Gastrocnemius medialis (tissue), 4 donors: ENCODE data around the gene DKKL1.

Experiments used
- POLR2A ChIP-seq, 2 donors: fragments of 450-650 bp; IDR thresholded peaks; one replicate each; pipeline ENCODE4 v1.6.1; 2017; ENCODE audit warnings: antibody characterized with exemption in 2 of 2, mild to moderate bottlenecking in 2 of 2, moderate library complexity in 2 of 2
- TF ChIP-seq, protein P1 (sequence below), 5 experiments: fragments of 450-650 bp in 3 of 5; fragments of 200-600 bp in 2 of 5; sonication (generic) in 2 of 5; IDR thresholded peaks in 4 of 5; conservative IDR thresholded peaks in 1 of 5; 1 replicate in 4 of 5; 2 replicates in 1 of 5; pipeline ENCODE4 v1.5.1; 2016 to 2019; ENCODE audit warnings: antibody characterized with exemption in 5 of 5, mild to moderate bottlenecking in 3 of 5, moderate library complexity in 3 of 5

DNA sequence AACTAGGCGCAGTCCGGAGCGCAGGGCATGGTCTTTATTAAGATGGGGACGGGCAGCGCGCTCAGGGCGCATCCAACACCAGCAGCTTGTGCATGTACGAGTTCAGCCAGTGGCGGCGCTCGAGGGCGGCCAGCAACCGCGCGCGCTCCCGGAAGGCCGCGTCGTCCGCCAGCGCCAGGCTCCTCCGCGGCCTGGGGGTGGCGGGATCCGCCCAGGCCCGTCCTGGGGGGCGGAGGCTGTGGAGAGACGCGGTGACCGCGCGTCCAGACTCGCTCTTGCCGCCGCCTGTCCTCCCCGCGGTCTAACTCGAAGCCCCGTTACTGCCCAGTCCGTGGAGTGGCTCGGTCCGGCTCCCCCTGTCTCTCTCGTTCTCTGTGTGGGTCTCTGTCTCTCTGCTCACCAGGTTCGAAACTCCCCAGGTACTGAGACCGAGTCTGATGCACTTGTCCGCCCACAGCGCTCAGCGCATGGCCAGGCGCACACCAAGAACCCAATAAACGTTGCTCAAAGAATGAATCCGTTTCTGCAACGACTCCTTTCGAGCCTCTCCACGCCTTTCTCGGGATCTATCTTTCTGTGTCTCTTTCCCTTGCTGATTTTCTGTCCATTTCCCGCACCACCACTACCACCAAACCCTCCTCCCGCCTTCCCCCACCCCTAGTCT lies 58.9 kb downstream of the DKKL1 start:
- TF ChIP-seq, protein P1, sequence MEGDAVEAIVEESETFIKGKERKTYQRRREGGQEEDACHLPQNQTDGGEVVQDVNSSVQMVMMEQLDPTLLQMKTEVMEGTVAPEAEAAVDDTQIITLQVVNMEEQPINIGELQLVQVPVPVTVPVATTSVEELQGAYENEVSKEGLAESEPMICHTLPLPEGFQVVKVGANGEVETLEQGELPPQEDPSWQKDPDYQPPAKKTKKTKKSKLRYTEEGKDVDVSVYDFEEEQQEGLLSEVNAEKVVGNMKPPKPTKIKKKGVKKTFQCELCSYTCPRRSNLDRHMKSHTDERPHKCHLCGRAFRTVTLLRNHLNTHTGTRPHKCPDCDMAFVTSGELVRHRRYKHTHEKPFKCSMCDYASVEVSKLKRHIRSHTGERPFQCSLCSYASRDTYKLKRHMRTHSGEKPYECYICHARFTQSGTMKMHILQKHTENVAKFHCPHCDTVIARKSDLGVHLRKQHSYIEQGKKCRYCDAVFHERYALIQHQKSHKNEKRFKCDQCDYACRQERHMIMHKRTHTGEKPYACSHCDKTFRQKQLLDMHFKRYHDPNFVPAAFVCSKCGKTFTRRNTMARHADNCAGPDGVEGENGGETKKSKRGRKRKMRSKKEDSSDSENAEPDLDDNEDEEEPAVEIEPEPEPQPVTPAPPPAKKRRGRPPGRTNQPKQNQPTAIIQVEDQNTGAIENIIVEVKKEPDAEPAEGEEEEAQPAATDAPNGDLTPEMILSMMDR (IDR thresholded peaks at IDR 0.05 in 4 of 5, conservative IDR thresholded peaks at IDR 0.05 in 1 of 5) = peak in 4 of 5 experiments; percentile 28 to 54 (median 36)
- no peak for TF ChIP-seq POLR2A (IDR thresholded peaks at IDR 0.05)
